ENCODE results near the gene TRIM74. TPM values are rescaled to one million over a fixed set of nuclear protein-coding genes. Genes with fewer than 3 reads are reported as not detected.
"Not testable (repeated sequence)": the region's sequence is repeated elsewhere in the genome, so short reads cannot be mapped to it uniquely, and the experiment has no call there.

Gene TRIM74
- total RNA-seq, 1 donor from 2014 or later = 0.20 TPM

GRCh38 chr7:72954563-72955198 lies 14.6 kb downstream of the TRIM74 start:
- DNase-seq (ENCODE audit: low read depth) = not testable (repeated sequence)

DNA sequence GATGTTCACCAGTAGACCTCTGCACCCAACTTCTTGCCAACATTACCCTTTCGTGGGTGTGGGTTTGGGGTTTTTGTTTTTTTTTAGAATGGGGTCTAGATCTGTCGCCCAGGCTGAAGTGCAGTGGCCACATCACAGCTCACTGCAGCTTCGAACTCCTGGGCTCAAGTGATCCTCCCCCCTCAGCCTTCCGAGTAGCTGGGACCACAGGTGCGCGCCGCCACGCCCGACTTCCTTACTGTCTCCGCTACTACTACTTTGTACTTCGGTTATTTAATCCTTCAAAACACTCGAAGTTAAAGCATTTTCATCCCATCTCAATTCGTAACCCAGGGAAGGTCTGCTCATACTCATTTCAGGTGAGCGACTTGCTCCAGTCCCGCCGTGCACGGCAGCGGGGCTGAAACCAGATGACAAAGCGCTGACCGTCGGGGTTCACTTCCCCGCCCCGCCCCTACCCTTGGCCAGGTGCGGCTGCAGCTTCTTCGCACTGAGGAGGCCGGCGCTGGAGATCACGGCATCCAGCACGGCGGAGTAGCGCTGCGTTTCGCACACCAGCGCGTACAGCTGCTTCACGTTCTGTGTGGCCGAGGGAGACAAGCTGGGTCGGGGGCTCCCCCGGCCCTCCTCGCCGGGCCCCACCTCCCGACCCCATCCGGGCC lies 15.2 kb downstream of the TRIM74 start:
- DNase-seq (ENCODE audit: low read depth) = not testable (repeated sequence)

DNA sequence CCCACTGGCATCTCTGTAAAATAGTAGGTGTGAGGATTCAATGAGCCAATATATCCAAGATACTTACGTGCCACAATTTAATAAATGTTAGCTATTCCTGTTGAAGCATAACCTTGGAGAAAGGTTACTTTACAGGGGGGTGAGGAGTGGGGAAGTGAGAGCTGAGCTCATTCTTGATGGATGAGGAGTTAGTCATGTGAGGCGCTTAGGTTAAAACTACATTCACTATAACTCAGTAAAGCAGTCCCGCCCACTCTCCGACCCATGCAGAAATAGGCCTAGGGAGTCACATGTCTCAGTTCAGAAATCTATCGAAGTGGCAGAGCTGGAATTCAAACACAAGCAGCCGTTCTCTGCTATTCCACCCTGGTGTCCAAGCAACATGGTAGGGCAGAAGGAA lies 18.8 kb downstream of the TRIM74 start:
- not testable (repeated sequence) for DNase-seq (ENCODE audit: low read depth)

DNA sequence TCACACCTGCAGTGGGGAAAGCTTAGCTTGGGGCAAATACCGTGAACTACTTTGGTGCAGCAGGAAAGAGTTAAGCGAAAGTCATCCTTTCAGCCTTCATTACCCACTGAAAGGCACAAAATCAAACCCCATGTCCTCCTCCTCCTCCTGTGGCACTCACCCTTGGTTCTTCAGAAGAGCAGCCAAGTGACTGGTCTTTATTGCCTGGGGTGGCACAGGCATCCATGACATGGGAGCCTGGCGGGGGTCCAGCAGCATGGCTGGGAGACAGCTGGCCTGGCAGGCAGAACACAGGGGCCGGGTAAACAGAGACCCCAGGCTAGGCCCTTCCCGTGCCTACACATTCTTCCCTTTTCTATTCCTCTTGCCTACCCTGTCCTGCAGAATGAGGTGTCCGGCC lies 19.6 kb downstream of the TRIM74 start:
- DNase-seq (ENCODE audit: low read depth) = not testable (repeated sequence)

- DNase-seq (ENCODE audit: low read depth) = not testable (repeated sequence)
These were observed 20.0 kb downstream of the TRIM74 start for GRCh38 chr7:72949276-72949675.

DNA sequence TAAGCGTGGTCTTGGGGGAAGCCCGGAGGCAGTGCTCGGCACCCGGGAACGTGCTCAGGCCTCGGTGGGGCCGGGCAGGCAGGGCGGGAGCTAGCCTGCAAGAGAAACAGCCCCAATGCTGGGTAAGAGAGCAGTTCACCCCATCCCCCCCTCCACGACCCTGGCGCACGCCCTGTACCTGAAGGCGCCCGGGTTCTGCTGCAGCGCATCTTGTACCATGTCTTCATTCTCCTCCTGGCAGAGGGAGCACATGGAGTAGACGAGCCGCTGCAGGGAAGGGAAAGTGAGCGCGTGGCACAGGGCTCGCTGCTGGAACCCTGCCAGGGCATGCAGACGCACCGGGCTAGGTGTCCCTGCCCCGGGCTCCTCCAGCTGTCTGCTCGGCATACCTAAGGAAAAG lies 20.6 kb downstream of the TRIM74 start:
- not testable (repeated sequence) for DNase-seq (ENCODE audit: low read depth)

DNA sequence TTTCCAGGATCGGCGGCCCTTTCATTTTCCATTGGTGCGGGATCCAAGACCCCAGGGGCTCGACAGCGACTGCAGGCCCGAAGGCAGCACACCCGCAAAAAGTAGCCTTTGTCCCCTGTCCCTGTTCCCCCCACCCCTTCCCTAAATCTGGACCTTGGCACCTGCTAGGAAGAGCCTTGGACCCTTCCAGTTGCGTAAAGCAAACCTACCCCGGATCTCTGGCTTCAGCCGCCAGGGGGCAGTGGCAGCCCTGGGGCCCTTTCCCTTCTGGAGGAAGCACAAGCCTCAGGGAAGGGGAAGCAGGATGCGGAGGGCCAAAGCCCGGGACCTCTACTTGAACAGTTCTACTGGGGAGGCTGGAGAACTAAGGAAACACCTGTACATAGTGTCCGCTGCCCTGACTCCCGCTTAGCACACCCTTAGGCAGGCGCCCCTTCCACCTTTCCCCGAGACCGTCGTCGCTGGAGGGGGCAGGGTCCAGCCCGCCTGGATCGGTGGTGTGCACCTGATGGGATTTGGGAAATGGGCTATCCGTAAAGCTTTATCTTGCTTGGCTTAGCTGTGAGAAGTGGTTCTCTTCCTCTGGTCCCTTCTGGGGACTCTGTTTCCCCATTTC lies 23.0 kb downstream of the TRIM74 start:
- not testable (repeated sequence) for DNase-seq (ENCODE audit: low read depth)

GRCh38 chr7:72945597-72945996 lies 23.7 kb downstream of the TRIM74 start:
- not testable (repeated sequence) for DNase-seq (ENCODE audit: low read depth)

GRCh38 chr7:72944937-72945336 lies 24.3 kb downstream of the TRIM74 start:
- DNase-seq (ENCODE audit: low read depth) = not testable (repeated sequence)

DNA sequence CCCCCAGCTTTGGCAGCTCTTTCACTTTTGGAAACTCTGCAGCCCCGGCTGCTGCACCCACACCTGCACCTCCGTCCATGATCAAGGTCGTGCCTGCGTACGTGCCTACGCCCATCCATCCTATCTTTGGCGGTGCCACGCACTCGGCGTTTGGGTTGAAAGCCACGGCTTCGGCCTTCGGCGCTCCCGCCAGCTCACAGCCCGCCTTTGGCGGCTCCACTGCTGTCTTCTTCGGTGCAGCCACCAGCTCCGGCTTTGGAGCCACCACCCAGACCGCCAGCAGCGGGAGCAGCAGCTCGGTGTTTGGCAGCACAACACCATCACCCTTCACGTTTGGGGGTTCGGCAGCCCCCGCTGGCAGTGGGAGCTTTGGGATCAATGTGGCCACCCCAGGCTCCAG lies 26.3 kb downstream of the TRIM74 start:
- DNase-seq (ENCODE audit: low read depth) = not testable (repeated sequence)

- DNase-seq (ENCODE audit: low read depth) = not testable (repeated sequence)
These were observed 27.1 kb downstream of the TRIM74 start for GRCh38 chr7:72942022-72942705.

GRCh38 chr7:72928216-72928615 lies 41.0 kb downstream of the TRIM74 start:
- DNase-seq (ENCODE audit: low read depth) = not testable (repeated sequence)

DNA sequence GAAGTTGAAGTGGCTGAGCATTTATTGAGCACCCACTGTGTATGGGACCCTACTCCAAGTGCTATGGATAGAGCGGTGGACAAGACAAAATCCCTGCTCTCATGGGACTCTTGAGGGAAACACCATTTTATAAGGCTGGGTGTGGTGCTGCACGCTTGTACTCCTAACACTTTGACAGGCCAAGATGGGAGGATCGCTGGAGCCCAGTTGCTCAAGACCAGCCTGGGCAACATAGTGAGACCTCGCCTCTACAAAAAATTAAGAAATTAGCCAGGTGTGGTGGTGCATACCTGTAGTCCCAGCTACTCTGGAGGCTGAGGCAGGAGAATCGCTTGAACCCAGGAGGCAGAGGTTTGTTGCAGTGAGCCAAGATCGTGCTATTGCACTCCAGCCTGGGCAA lies 41.5 kb downstream of the TRIM74 start:
- not testable (repeated sequence) for DNase-seq (ENCODE audit: low read depth)

- no peak for DNase-seq (ENCODE audit: low read depth)
These were observed 43.6 kb downstream of the TRIM74 start for GRCh38 chr7:72925546-72926120.

DNA sequence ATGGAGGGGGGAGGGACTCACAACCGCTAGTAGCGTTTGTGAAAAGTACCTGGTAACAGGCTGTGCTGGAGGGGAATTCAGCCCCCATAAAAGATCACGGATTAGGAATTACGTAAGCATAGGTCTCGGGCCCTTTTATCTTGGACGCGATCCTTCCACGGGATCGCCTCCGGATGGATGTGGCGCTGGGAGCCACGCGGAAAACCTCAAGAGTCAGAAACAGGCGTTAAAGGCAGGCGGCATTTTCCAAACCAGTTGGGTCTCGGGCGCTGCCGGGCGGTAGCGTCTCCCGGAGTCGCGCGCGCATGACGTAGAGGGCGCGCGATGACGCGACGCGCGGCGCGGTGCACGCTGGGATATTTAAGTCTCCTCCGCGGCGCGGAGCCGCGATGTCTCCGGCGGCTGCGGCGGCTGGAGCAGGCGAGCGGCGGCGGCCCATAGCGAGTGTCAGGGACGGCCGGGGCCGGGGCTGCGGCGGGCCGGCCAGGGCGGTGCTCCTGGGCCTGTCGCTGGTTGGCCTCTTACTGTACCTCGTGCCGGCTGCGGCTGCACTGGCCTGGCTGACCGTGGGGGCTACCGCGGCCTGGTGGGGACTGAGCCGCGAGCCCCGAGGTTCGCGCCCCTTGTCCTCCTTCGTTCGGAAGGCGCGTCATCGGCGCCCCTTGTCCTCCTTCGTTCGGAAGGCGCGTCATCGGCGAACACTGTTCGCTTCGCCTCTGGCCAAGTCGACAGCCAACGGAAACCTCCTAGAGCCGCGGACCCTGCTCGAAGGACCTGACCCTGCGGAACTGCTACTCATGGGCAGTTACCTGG lies 44.3 kb downstream of the TRIM74 start, which contains the start of gene POM121:
TSS of gene POM121 (plus strand) at position 363 of the 813 bp plus-strand sequence. CDS start at position 390, 27 bp downstream.
- DNase-seq (ENCODE audit: low read depth) = peak; percentile 54

- no peak for DNase-seq (ENCODE audit: low read depth)
These were observed 44.9 kb downstream of the TRIM74 start for GRCh38 chr7:72924386-72924732.

DNA sequence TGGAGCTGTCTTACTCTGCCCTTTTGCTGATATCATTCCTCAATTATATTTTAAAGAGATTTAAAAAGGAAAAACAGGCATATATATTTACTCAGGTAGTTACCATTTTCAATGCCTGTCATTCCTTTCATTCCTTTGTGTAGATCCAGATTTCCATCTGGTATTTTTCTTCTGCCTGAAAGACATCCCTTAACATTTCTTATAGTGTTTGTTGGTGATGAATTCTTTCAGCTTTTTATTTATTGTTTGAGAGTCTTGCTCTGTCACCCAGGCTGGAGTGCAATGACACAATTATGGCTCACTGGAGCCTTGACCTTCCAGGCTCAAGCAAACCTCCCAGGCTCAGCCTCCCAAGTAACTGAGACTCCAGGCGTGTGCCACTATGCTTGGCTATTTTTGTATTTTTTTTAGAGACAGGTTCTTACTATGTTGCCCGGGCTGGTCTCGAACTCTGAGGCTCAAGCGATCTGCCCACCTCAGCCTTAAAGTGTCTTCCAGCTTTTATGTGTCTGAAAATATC lies 50.0 kb downstream of the TRIM74 start:
- DNase-seq (ENCODE audit: low read depth) = no peak

DNA sequence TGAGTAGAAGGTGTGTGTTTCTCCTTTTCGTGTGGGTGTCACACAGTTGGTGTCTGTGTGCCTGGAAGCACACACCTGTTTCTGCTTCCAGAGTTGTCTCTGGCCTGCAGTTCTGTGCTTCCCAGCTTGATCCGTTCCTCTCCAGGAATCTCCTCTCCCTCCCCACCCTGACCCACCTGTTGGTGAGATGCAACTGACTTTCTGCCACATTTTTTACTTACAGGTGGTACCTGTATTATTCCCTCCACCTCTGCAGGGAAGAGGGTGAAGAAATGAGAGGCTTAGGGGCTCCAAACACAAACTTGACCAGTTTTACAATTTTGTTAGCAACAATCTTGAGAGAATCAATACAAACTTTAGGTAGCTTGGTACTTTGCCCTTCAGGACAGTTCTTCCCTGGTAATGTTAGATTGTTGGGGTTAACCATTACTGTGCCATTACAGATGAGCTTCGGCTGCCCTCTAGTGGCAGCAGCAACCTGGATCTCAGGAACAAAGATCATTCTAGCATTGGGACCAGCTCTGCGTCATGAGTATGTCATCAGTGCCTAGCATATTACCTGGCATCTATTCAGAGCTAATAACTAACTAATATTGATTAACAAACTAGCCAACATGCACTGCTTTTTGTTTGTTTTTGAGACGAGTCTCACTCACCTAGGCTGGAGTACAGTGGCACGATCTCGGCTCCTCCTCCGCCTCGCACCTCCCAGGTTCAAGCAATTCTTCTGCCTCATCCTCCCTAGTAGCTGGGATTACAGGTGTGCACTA lies 54.3 kb downstream of the TRIM74 start:
- peak; percentile 52 for DNase-seq (ENCODE audit: low read depth)

DNA sequence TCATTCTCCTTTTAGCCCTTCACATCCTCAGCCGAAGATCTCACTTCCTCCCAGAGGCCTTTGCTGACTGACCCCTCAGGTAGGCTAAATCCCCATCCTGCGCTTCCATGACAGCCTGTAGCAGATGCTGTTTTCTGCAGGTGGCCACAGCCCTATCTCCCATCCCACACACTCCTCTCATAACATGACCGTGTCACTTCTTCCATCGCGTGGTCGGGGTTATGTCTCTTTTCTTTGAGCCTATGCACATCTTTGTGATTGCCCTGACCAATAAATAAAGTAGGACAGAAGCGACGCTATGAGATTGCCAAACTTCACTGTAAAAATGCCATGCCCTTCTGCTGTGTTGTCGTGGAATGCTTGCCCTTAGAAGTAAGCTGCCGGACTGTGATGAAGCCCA lies 55.5 kb downstream of the TRIM74 start:
- not testable (repeated sequence) for DNase-seq (ENCODE audit: low read depth)

- not testable (repeated sequence) for DNase-seq (ENCODE audit: low read depth)
These were observed 57.9 kb downstream of the TRIM74 start for GRCh38 chr7:72911395-72911794.
